NCI-H510A (cell line): ENCODE data around the gene BNIP2.
"Not testable (repeated sequence)": the region's sequence is repeated elsewhere in the genome, so short reads cannot be mapped to it uniquely, and the experiment has no call there.

ENCODE experiments used
- DNase-seq: peaks from one replicate; lab custom pipeline; 2025; lab: John Stamatoyannopoulos, UW

BNIP2 gene

DNA sequence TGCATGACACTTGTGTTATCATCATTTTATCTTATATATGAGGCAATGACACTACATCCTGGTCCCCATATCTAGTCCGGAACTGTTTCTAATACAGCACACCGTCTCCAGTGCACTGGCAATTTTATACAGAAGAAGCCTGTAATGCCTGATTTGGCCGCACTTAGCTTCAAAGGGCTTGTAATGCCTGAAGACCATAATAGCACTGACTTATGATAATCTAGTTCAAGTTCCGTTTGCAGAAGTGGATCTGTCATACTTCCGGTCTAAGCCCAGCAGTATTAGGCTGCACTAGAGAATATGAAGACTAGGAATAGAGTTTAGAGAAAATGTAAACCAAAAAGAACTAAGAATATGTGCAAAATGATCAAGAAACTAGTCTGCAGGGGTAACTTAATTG lies 1.3 kb downstream of the BNIP2 start:
- DNase-seq, result no peak

DNA sequence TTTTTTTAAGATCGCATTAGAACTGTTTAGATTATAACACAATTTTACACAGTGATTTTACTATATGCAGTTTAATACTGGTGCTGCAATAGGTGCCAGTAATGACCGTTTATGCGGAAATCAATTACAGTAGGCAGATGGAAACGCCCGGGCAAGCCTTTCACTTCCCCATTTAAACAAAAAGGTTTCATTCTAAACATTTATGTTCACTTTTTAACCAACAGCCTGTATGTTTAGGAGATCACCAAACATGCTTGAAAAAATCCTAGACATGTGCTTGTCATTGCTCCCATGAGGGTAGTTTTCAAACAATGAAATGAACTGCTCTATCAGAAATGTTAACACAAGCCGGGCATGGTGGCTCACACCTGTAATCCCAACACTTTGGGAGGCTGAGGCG lies 2.7 kb downstream of the BNIP2 start:
- no peak for DNase-seq

DNA sequence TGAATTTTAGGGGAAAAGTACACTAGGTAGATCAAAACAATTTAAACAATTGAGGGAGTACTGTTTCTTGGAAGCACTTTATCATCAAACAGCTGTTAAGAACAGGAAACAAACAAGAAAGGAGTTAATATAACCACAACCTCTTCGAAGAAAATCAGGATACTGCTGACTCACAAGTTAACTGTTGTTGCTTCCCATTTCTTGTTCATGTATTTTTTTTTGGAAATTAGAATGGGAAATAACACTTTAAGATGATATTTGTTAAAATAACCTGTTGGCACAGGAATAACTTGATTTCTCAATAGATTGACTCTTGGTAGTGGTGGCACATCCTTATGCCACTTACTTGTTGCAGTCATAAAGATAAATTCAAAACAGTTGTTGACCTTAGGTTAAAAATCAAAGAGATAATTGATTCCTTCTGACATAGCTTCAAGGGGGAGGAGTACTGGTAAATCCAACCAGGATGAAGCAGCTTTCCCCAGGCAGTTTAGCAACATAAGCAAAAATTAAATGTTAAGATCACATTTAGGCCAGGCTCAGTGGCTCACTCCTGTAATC lies 3.3 kb downstream of the BNIP2 start:
- DNase-seq, result no peak

DNA sequence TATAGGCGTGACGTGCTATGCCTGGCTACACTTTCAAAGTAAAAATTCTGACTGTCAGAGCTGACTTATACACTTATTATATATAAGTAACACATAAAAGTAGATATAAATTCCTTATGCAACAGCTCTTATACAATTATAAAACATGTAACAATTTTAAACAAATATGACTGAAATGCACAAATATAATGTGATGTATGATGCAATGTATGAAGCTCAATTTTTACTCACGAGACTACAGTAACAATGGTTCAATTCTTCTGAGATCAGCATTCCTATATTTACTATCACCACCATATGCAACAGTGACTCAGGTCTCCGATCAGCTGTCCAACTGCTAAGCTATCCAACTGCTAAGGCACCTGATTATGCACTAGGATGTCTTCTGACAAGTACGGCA lies 8.2 kb downstream of the BNIP2 start:
- DNase-seq, result no peak

DNA sequence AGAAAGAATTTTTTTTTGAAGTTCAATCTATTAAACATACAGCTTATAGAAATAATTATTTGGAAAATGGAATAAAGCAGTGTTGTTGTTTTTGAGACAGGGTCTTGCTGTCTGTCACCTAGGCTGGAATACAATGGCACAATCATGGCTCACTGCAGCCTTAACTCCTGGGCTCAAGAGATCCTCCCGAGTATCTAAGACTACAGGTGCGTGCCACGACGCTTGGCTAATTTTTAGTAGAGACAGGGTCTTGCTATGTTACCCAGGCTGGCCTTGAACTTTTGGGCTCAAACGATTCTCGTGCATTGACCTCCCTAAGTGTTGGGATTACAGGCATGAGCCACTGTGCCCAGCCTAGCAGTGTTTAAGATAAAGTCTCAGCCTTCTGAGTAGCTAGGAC lies 8.8 kb downstream of the BNIP2 start:
- DNase-seq, result no peak

DNA sequence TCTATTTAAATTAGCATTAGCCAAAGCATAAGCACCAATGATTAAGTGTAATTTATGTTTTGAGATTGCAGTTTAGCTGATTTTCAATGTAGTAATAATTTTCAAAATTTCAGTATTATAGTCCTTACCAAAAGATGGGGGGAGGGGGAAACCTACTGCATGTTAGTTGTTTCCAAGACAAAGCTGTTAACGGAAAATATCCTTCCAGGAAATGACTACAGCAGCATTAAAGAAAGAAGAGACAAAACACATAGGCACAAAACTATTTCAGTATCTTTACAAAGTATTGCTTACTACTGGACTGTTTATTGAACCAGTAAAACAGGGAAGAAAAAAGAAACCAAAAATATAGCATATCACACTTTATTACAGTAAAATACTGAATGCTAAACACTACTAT lies 10.5 kb downstream of the BNIP2 start:
- no peak for DNase-seq

DNA sequence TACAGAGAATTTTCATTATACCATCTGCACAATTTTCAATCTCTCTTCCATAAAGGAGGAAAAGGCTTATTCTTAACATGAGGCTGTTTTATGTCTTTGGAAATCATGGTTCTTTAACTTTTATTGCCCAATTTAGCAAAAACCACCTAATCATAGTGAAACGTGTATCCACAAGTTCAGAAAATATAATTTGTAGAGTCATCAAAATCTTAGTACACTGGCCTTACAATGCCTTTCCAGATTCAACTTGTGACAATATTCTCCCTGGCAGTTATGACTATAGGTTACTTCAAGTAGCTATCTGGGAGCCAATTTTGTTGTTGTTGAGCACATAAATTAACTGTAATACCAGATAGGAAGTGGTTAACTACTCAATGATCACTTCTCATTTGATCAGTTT lies 10.9 kb downstream of the BNIP2 start:
- DNase-seq, result no peak

DNA sequence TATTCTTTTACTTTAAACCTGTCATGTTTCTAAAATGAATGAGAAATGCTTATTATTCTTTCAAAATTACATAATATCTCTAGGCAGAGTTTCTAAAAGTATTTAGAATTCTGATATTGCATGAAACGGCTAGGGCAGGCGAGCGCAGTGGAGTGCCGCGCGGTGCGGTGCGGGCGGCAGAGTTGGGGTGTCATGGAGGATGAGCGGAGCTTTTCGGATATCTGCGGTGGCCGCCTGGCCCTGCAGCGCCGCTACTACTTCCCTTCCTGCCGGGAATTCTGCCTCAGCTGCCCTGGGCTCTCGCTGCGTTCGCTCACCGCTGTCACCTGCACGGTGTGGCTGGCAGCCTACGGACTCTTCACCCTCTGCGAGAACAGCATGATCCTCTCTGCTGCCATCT lies 12.6 kb downstream of the BNIP2 start:
- DNase-seq, result no peak

DNA sequence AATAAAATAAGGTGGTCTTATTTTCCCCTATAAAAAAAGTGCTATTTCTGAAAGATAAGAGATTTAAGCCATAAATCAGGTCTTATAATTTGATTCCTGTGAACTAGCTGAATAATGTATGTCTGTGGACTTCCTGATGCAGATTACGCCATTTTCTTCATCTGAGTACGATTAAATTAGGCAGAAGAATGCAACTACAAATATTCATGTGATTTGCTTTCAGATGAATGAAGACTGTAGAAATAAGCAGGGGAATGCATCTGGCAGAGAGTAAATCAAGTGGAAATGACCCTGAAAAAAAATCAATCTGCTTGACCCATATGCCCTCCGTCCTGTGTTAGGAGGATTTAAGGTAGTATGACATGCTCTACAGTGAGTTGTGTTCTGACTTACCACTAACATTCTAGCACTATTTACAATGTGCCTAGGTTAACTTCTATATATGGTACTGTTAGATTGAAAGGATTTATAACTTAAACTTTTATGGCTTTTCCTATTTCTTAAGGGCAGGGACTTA lies 14.7 kb downstream of the BNIP2 start:
- DNase-seq, result no peak

DNA sequence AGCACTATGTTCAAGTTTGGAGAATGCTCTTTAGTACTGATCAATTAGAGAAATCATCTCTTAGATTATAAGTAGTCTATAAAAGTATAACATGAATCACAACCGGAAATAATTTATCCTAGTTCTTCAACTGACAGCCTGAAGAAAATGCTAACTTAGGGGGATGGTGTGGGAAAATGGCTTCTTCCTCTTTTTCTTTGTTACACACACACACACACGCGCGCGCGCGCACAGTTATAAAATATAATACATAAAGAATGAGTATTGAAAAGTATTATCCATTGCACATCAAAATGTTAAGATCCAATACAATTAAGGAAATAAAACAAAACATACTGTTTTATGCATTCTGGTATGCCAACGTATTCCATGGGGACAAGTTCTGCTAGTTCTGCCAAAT lies 20.6 kb downstream of the BNIP2 start:
- no peak for DNase-seq

DNA sequence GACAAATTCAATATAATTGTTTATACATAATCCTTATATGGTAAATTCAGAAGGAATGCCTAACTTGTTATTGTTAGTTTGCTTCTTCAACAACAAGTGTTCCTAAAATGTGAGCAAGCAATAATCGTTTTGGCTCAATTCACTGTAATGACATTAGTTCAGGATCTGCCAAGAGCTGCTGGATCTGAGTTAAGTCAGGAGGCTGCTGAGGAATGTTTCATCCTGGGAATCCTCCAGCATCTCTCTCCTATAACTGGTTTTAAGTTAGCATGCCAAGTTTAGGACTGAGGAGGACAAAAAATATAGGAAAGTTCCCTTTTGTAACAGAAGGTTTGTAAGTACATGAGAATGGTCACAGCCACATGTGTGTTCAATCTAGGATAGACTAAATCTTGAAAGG lies 26.9 kb downstream of the BNIP2 start:
- DNase-seq, result no peak

DNA sequence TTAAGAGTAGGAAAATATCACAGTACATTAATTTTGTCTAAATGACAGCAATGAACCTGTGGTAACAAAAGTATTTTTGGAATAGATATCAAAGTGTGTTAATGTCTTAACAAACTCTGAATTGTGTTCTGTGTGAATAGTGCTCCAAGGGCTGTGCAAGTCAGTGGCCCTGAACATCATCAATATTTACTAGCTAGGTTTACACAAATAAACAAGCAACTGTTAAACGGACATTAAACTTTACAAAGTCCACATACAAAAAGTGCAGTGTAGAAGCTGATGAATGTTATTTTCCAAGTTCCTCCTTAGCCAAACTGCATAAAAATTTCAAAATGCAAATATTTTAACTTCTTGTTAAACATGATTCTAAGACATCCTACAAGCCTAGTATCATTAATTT lies 29.8 kb downstream of the BNIP2 start:
- no peak for DNase-seq

DNA sequence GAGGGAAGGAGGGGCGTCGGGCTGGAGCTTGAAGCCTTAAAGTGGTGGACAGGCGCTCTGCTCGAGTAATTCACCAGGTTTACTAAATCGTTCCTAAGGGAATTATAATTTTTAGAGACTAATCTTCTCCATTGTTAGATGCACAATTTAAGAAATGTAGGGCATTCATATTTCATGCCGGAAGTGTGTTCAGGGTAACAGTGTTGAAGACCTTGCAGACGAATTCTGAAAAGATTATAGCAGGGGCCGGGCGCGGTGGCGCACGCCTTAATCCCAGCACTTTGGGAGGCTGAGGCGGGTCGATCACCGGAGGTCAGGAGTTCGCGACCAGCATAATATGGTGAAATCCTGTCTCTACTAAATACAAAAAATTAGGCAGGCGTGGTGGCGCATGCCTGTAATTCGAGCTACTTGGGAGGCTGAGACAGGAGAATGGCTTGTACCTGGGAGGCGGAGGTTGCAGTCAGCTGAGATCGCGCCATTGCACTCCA lies 31.4 kb downstream of the BNIP2 start:
- no peak for DNase-seq

DNA sequence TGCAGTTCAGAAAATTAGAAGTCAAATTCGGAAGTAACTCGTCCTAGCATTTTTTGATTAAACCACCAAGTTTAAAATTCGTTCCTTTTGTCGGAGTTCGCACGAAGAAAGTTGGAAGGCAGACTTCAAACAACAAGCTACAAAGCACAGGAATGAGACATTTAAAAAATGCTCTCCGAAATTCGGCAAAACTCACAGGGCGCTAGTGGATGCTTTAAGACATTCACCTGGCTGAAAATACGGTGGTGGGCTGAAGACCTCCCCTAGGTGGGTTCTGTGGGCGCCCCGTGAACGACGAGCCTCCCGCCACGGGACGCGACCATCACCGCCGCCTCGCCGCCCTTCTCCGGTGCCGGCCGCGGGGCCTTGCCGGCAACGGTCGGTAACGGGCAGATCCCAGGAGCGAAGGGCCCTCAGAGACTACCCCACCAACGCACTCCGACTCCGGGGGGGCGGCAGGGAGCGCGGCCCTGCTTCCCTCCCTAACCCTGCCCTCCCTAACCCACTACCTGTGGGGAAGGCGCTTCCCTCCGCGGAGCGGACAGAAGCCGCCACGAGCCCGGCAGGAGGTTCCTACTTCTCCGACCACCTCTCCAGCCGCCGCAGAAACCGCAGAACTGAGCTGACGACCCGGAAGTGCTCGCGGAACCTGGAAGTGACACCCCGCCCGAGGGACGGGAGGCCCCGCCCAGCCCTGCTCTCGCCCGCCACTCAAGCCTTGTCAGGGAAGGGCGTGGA lies 32.1 kb downstream of the BNIP2 start, which contains the start of gene GTF2A2:
Gene GTF2A2 (minus strand): TSS at position 619 of the 738 bp plus-strand sequence. CDS start 5,238 bp downstream, outside the sequence.
- peak; percentile 90 for DNase-seq

DNA sequence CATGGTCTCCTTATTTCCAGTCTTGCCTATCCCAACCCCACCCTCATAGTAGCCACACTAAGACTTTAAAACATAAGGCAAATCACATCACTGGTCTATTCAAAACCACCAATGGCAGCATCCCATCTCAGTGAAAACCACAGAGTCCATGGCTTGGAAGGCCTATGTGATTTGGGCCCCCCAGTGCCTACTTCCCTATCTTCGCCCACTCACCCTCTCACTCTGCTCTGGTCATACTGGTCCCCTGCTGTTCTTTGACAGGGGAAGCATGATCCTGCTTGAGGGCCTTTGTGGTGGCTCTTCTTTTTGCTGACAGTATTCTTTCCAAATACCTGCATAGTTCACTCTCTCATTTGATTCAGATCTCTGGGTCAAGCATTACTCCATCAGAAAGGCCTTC lies 35.1 kb downstream of the BNIP2 start:
- no peak for DNase-seq

DNA sequence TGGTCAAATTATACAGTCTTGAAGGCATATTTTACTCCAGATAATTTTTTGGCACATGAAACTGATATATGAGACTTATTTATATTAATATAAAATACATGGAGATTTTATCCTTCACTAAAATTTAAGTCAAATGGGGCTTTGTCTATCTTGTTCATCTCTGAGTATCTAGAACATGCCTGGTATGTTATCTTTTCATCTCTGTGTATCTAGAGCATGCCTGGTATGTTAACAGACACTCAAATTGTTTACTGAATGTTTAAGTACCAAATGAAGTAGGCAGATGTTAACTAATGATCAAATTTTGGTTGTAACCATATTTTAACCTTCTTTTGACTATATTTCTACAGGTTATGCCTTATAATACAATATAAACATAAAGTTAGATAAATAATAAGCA lies 39.5 kb downstream of the BNIP2 start:
- no peak for DNase-seq

DNA sequence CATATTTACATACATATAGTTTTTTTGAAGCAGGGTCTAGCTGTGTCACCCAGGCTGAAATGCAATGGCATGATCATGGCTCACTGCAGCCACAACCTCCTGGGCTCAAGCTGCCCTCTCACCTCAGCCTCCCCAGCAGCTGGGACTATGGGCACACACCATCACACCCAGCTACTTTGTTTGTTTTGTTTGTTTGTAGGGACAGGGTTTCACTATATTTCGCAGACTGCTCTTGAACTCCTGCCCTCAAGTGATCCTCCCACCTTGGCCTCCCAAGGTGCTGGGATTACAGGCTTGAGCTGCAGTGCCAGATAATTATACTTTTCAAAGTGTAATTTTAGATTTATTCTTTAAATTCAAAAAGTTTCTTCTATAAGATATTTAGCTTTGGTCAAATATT lies 42.0 kb downstream of the BNIP2 start:
- DNase-seq, result no peak

DNA sequence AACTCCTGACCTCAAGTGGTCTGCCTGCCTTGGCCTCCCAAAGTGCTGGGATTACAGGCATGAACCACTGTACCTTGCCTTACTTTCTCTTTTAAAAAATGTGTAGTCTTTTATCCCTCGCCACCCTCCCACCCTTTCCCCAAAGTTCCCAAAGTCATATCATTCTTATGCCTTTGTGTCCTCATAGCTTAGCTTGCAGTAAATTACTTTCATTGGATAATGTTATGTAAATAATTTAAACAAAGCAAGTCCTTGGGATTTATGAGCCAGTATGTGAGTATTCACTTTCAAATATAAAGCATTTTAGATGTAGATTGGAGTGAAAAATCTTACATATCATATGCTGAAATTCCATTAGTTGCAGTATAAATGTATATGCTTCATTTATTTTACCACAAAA lies 42.8 kb downstream of the BNIP2 start:
- no peak for DNase-seq

DNA sequence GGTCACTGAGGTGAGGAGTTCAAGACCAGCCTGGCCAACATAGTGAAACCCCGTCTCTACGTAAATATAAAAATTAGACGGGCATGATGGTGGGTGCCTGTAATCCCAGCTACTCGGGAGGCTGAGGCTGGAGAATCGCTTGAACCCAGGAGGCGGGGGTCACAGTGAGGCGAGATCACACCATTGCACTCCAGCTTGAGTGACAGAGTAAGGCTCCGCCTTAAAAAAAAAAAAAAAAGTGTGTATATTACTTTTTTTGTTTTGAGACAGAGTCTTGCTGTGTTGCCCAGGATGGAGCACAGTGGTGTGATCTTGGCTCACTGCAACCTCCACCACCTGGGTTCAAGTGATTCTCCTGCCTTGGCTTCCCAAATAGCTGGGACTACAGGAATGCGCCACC lies 43.3 kb downstream of the BNIP2 start:
- DNase-seq, result not testable (repeated sequence)

DNA sequence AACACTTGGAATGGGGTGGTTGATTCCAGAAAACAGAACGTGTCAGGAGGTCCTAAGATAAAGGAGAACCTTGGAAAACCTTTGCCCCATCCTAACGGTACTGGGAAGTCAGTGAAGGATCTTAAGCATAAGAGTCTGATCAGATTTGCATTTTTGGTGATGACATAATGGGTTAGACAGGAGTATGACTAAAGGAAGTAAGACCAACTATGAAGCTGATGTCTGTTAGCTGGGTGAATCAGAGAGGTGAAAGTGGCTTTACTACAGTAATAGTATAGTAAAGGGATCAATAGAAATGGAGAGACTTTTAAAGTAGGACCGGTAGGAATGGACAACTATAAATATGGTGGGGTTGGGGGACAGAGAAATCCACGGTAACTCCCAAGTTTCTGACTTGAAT lies 44.4 kb downstream of the BNIP2 start:
- DNase-seq, result no peak

DNA sequence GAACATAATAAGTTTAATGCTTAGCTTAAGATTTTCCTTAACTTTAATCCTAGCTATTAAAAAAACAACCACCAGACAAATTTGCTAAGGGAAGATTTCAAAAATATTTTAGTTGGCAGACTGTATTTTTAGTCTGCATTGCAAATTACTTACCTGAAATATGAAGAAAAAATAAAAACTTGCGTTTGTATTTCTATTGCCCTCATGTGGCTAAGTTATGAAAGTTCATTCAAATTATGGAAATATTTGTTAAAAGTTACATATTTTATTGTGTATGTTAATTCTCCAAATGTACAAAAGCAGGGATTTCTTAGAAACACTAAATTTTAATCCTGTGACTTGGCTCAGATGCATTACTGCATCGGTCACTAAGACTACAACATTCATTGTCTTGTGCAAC lies 46.8 kb downstream of the BNIP2 start:
- no peak for DNase-seq

DNA sequence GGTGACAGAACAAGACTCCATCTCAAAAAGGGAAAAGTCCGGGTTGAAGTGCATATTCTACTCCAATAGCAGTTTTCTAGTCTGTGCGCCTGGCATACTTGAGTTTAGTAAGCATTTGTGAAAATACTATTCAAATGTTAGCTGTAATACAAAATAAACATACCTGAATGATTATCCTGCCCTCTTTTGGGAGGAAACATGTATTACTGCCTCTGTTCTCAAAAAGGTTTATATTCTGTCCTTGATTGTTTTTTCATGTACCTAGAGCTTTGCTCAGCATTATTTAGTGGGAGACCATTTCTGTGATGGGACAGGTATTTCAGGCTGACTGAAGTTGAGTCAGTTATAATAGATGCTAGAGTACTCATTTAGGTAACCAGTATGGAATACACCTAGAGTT lies 51.6 kb downstream of the BNIP2 start:
- DNase-seq, result not testable (repeated sequence)

DNA sequence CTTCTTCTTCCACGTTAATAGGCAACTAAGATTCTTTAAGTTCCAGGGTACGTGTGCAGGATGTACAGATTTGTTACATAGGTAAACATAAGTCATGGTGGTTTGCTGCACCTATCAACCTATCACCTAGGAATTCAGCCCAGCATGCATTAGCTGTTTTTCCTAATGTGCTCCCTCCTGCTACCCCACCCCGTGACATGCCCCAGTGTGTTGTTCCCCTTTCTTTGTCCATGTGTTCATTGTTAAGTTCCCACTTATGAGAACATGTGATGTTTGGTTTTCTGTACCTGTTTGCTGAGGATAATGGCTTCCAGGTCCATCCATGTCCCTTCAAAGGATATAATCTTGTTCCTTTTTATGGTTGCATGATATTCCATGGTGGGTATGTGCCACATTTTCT lies 52.9 kb downstream of the BNIP2 start:
- DNase-seq, result no peak

DNA sequence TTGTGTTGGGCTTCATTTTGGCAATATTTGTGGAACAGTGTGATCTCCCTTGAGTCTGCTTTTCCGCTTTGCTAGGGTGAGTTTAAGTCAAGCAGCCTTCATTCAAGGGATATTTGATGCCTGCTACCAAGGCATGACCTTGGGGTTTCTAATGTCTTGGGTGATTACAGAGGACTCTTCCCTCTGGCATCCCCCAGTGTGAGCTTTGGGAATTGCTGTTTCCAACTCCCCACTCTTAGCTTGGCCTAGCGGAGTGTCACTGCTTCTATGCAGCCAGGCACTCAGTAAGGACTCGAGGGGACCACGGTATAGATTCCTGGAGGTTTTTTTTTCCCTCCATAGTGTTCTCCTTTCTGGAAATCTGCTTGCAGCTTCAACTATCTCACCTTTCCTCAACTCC lies 56.4 kb downstream of the BNIP2 start:
- no peak for DNase-seq
